ENCODE measurements around the gene PAX7.

DNA sequence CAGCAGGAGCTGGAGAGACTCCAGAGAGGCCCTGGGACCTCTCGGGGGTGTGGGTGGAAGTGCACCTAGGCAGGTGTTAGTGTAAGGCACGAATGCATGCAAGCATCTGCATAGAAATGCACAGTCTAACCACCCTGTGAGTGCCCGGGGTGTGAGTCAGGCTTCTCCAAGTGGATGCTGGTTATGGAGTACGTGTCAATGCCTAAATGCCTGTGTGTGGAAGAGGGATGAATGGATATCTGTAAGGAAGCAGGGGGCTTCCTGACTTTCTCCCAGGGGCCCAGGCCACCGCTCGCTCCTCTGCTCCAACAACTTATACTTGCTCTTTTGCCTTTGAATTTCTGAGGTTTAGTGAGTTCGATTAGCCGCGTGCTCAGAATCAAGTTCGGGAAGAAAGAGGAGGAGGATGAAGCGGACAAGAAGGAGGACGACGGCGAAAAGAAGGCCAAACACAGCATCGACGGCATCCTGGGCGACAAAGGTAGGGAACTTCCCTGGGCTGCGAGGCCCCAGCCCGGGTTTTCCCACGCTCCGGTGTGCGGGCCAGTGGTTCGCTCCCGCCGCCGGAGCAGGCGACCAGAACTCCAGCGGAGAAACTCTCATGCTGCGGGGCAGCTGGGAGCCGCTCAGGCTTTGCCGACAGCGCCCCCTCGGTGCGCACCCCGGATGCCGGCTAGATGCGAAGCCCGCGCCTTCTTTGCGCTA lies 5.4 kb downstream of the PAX7 start:
- TF ChIP-seq, protein P1, sequence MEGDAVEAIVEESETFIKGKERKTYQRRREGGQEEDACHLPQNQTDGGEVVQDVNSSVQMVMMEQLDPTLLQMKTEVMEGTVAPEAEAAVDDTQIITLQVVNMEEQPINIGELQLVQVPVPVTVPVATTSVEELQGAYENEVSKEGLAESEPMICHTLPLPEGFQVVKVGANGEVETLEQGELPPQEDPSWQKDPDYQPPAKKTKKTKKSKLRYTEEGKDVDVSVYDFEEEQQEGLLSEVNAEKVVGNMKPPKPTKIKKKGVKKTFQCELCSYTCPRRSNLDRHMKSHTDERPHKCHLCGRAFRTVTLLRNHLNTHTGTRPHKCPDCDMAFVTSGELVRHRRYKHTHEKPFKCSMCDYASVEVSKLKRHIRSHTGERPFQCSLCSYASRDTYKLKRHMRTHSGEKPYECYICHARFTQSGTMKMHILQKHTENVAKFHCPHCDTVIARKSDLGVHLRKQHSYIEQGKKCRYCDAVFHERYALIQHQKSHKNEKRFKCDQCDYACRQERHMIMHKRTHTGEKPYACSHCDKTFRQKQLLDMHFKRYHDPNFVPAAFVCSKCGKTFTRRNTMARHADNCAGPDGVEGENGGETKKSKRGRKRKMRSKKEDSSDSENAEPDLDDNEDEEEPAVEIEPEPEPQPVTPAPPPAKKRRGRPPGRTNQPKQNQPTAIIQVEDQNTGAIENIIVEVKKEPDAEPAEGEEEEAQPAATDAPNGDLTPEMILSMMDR (IDR thresholded peaks at IDR 0.05), result no peak
- TF ChIP-seq POLR2A (IDR thresholded peaks at IDR 0.05), result no peak

Data from uterus (tissue), 2 donors.